Ectodermal cell (in vitro differentiated cells): ENCODE measurements around the gene PCBD2.

Experiments
- H3K27ac ChIP-seq: 2 replicates; pipeline ENCODE4 v1.7.0; 2013; ENCODE audit warnings: mild to moderate bottlenecking, low read depth, low read length; ENCODE audit not compliant: insufficient read depth, poor library complexity, severe bottlenecking
- H3K27me3 ChIP-seq: 2 replicates; pipeline ENCODE4 v1.7.0; 2013; ENCODE audit warnings: mild to moderate bottlenecking, low read length; ENCODE audit not compliant: insufficient read depth, control insufficient read depth, poor library complexity, severe bottlenecking
- H3K36me3 ChIP-seq: one replicate; pipeline ENCODE4 v1.7.0; 2013; ENCODE audit warnings: low read length; ENCODE audit not compliant: control insufficient read depth, insufficient read depth
- H3K4me1 ChIP-seq: one replicate; pipeline ENCODE4 v1.7.0; 2013; ENCODE audit warnings: low read length; ENCODE audit not compliant: control insufficient read depth, insufficient read depth
- H3K4me3 ChIP-seq: 2 replicates; pipeline ENCODE4 v1.7.0; 2013; ENCODE audit warnings: low read depth, low read length, control low read depth; ENCODE audit not compliant: insufficient read depth
- H3K9me3 ChIP-seq: 2 replicates; pipeline ENCODE4 v1.7.0; 2013; ENCODE audit warnings: mild to moderate bottlenecking, low read length, moderate library complexity; ENCODE audit not compliant: control insufficient read depth
- WGBS, 2 experiments: methylation state at CpG; one replicate each; pipeline ENCODE4 v1.1.7; 2013; ENCODE audit warnings: missing lambda C conversion rate in 2 of 2; 5-methylcytosine and 5-hydroxymethylcytosine counted together

The PCBD2 gene

GRCh38 chr5:134935711-134936602 is 31.0 kb downstream of the PCBD2 start:
- H3K27ac ChIP-seq, result no peak overlapping the region
- H3K4me1 ChIP-seq, result peaks cover 4% of the 10 kb centered on the region
- H3K4me3 ChIP-seq, result no peak overlapping the region
- no peaks in the 10 kb centered on the region for H3K9me3 ChIP-seq
- 94 to 95% methylated on average over 12 of the region's 12 CpGs for WGBS, 2 experiments
- H3K27me3 ChIP-seq, result no peaks in the 10 kb centered on the region
- no peaks in the 10 kb centered on the region for H3K36me3 ChIP-seq

- Histone ChIP-seq H3K9me3 (no peaks in the 10 kb centered on the region), H3K27ac (no peak overlapping the region), H3K36me3 (no peaks in the 10 kb centered on the region), H3K4me1 (peaks cover 4% of the 10 kb centered on the region), H3K4me3 (no peak overlapping the region), H3K27me3 (no peaks in the 10 kb centered on the region)
- WGBS, 2 experiments, result 93 to 95% methylated on average over 8 of the region's 8 CpGs
Measured at GRCh38 chr5:134937526-134937925, 32.6 kb downstream of the PCBD2 start.

GRCh38 chr5:134938030-134938429 is 33.1 kb downstream of the PCBD2 start:
- Histone ChIP-seq H3K9me3 (no peaks in the 10 kb centered on the region), H3K36me3 (no peaks in the 10 kb centered on the region), H3K4me3 (no peak overlapping the region), H3K4me1 (peaks cover 4% of the 10 kb centered on the region), H3K27me3 (no peaks in the 10 kb centered on the region), H3K27ac (no peak overlapping the region)
- WGBS, 2 experiments, result 92 to 94% methylated on average over 6 of the region's 6 CpGs

- Histone ChIP-seq H3K27ac (no peak overlapping the region), H3K36me3 (no peaks in the 10 kb centered on the region), H3K4me1 (peaks cover 4% of the 10 kb centered on the region), H3K27me3 (no peaks in the 10 kb centered on the region), H3K4me3 (no peak overlapping the region), H3K9me3 (no peaks in the 10 kb centered on the region)
- WGBS, 2 experiments, result 97 to 100% methylated on average over 1 of the region's 1 CpG
Measured at GRCh38 chr5:134939500-134939899, 34.6 kb downstream of the PCBD2 start.

- Histone ChIP-seq H3K4me3 (no peak overlapping the region), H3K27ac (no peak overlapping the region), H3K4me1 (no peaks in the 10 kb centered on the region), H3K27me3 (no peaks in the 10 kb centered on the region), H3K36me3 (no peaks in the 10 kb centered on the region), H3K9me3 (no peaks in the 10 kb centered on the region)
- 81 to 83% methylated on average over 1 of the region's 1 CpG for WGBS, 2 experiments
Measured at GRCh38 chr5:134943547-134943946, 38.6 kb downstream of the PCBD2 start.

- Histone ChIP-seq H3K4me3 (no peak overlapping the region), H3K27ac (no peak overlapping the region), H3K4me1 (no peaks in the 10 kb centered on the region), H3K27me3 (no peaks in the 10 kb centered on the region), H3K9me3 (no peaks in the 10 kb centered on the region), H3K36me3 (no peaks in the 10 kb centered on the region)
- 90 to 91% methylated on average over 1 of the region's 1 CpG for WGBS, 2 experiments
Measured at GRCh38 chr5:134944630-134945029, 39.7 kb downstream of the PCBD2 start.

GRCh38 chr5:134945041-134945440 is 40.1 kb downstream of the PCBD2 start:
- WGBS, 2 experiments, result 79 to 85% methylated on average over 2 of the region's 2 CpGs
- no peaks in the 10 kb centered on the region for H3K27me3 ChIP-seq
- no peak overlapping the region for H3K4me3 ChIP-seq
- no peaks in the 10 kb centered on the region for H3K36me3 ChIP-seq
- no peaks in the 10 kb centered on the region for H3K9me3 ChIP-seq
- no peak overlapping the region for H3K27ac ChIP-seq
- H3K4me1 ChIP-seq, result no peaks in the 10 kb centered on the region

- Histone ChIP-seq H3K27ac (no peak overlapping the region), H3K4me1 (no peaks in the 10 kb centered on the region), H3K4me3 (no peak overlapping the region), H3K36me3 (no peaks in the 10 kb centered on the region), H3K27me3 (no peaks in the 10 kb centered on the region), H3K9me3 (no peaks in the 10 kb centered on the region)
- 90 to 95% methylated on average over 5 of the region's 5 CpGs for WGBS, 2 experiments
Measured at GRCh38 chr5:134948911-134949310, 44.0 kb downstream of the PCBD2 start.

GRCh38 chr5:134949316-134949715 is 44.4 kb downstream of the PCBD2 start:
- no peak overlapping the region for H3K4me3 ChIP-seq
- no peaks in the 10 kb centered on the region for H3K27me3 ChIP-seq
- H3K9me3 ChIP-seq, result no peaks in the 10 kb centered on the region
- H3K36me3 ChIP-seq, result no peaks in the 10 kb centered on the region
- H3K27ac ChIP-seq, result no peak overlapping the region
- WGBS, 2 experiments, result 94 to 95% methylated on average over 5 of the region's 5 CpGs
- no peaks in the 10 kb centered on the region for H3K4me1 ChIP-seq

- no peaks in the 10 kb centered on the region for H3K27me3 ChIP-seq
- H3K27ac ChIP-seq, result no peak overlapping the region
- H3K4me1 ChIP-seq, result peaks cover 10% of the 10 kb centered on the region
- WGBS, 2 experiments, result 75% methylated on average over 4 of the region's 4 CpGs
- H3K36me3 ChIP-seq, result no peaks in the 10 kb centered on the region
- H3K4me3 ChIP-seq, result no peak overlapping the region
- no peaks in the 10 kb centered on the region for H3K9me3 ChIP-seq
Measured at GRCh38 chr5:134957920-134958608, 53.1 kb downstream of the PCBD2 start.
